HL-60 (cell line): ENCODE measurements around the gene GRB10.
A peak's percentile ranks its signal among the peaks of the same experiment; 100 is the strongest.

Experiments
- DNase-seq, 2 experiments: peaks; one replicate each; pipeline ENCODE4 v3.0.0-alpha.2; 2010 to 2020; ENCODE audit warnings: low read depth in 1 of 2, low spot score in 1 of 2
- H3K27ac ChIP-seq: fragments of 250-450 bp; sonication (Bioruptor Pico); replicated peaks from 2 replicates; pipeline ENCODE4 v1.5.1; 2020; ENCODE audit warnings: mild to moderate bottlenecking, moderate library complexity
- H3K27me3 ChIP-seq: fragments of 250-450 bp; sonication (Bioruptor Pico); 2 replicates; pipeline ENCODE4 v1.5.1; 2021; ENCODE audit warnings: mild to moderate bottlenecking, moderate library complexity; ENCODE audit not compliant: insufficient read depth, poor library complexity, severe bottlenecking
- H3K4me3 ChIP-seq: replicated peaks from 2 replicates; pipeline ENCODE4 v1.5.1; 2011; ENCODE audit warnings: mild to moderate bottlenecking, control low read depth, low read length; ENCODE audit not compliant: insufficient read depth
- GABPA ChIP-seq: IDR thresholded peaks from 2 replicates; pipeline ENCODE4 v1.6.1; 2012; ENCODE audit warnings: low read depth
- POLR2AphosphoS5 ChIP-seq: IDR thresholded peaks from 2 replicates; pipeline ENCODE4 v1.6.1; 2012; ENCODE audit warnings: low read depth
- REST ChIP-seq: IDR thresholded peaks from 2 replicates; pipeline ENCODE4 v1.6.1; 2012; ENCODE audit warnings: low read depth; ENCODE audit not compliant: insufficient replicate concordance
- SPI1 ChIP-seq: IDR thresholded peaks from 2 replicates; pipeline ENCODE4 v1.6.1; 2012; ENCODE audit warnings: low read depth, mild to moderate bottlenecking, borderline replicate concordance
- TF ChIP-seq, protein P1 (sequence below): IDR thresholded peaks from one replicate; pipeline ENCODE4 v1.5.1; 2011; ENCODE audit warnings: low read length, control low read depth, inconsistent platforms; ENCODE audit not compliant: insufficient read depth

The GRB10 gene

DNA sequence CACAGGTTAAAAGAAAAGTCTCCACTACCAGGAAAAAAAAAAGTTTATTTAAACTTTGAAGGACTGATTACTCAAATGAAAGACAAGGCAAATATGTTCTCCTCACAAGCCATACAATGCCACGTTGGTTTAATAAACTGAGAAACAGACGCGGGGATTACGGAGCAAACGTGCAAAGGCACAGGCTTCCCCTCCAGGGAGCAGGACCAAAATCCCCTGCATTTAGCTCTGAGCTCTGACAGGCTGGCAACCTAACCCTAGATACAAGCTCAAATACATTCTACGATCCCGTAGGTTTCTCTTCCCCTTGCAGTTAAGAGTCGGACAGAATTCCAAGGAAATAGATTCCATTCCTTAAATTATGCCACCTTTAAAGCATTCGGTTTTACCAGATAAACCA is 7.7 kb upstream of the GRB10 start:
- TF ChIP-seq SPI1 (no peak), POLR2AphosphoS5 (no peak), REST (no peak), GABPA (no peak)
- Histone ChIP-seq H3K27me3 (no peaks in the 10 kb centered on the region), H3K4me3 (no peak overlapping the region), H3K27ac (no peak overlapping the region)
- no peak for DNase-seq

GRCh38 chr7:50788382-50788781 is 5.7 kb upstream of the GRB10 start:
- no peak overlapping the region for H3K4me3 ChIP-seq
- no peak for DNase-seq
- TF ChIP-seq, protein P1, sequence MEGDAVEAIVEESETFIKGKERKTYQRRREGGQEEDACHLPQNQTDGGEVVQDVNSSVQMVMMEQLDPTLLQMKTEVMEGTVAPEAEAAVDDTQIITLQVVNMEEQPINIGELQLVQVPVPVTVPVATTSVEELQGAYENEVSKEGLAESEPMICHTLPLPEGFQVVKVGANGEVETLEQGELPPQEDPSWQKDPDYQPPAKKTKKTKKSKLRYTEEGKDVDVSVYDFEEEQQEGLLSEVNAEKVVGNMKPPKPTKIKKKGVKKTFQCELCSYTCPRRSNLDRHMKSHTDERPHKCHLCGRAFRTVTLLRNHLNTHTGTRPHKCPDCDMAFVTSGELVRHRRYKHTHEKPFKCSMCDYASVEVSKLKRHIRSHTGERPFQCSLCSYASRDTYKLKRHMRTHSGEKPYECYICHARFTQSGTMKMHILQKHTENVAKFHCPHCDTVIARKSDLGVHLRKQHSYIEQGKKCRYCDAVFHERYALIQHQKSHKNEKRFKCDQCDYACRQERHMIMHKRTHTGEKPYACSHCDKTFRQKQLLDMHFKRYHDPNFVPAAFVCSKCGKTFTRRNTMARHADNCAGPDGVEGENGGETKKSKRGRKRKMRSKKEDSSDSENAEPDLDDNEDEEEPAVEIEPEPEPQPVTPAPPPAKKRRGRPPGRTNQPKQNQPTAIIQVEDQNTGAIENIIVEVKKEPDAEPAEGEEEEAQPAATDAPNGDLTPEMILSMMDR: no peak
- TF ChIP-seq SPI1 (no peak), POLR2AphosphoS5 (no peak), REST (no peak), GABPA (no peak)
- no peaks in the 10 kb centered on the region for H3K27me3 ChIP-seq
- no peak overlapping the region for H3K27ac ChIP-seq

DNA sequence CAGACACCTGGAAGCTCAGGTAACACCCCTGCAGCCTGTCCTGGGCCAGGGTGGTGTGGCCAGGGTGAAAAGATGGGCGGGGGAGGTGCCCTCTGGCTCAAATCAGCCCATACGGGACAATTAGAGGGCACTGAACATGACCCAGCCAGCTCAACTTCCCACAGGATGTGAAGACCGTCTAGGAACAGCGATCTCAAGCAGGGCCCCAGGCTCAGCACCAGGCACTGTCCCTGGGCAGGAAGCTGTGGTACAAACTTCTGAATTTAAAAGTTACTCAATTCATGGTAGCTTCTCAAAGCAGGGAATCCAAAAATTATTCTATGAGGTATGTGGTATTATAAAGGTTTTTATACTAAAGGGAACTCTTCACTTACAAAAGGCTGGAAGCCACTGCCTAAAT is 5.1 kb upstream of the GRB10 start:
- Histone ChIP-seq H3K27ac (no peak overlapping the region), H3K27me3 (no peaks in the 10 kb centered on the region), H3K4me3 (no peak overlapping the region)
- TF ChIP-seq, protein P1: no peak
- TF ChIP-seq SPI1: no peak
- TF ChIP-seq REST: peak; percentile 73
- no peak for TF ChIP-seq POLR2AphosphoS5
- TF ChIP-seq GABPA: no peak
- peak in 1 of 2 experiments; percentile 25 for DNase-seq

GRCh38 chr7:50785346-50785745 is 2.6 kb upstream of the GRB10 start:
- no peak for TF ChIP-seq REST
- no peak for TF ChIP-seq SPI1
- TF ChIP-seq, protein P1: no peak
- no peak for TF ChIP-seq POLR2AphosphoS5
- no peak for TF ChIP-seq GABPA
- Histone ChIP-seq H3K27me3 (no peaks in the 10 kb centered on the region), H3K27ac (no peak overlapping the region), H3K4me3 (no peak overlapping the region)
- DNase-seq: no peak
